Left renal cortex interstitium (tissue), 4 donors: Measurements from ENCODE around the gene OLIG3. TPM values are rescaled to one million over a fixed set of nuclear protein-coding genes. Genes with fewer than 3 reads are reported as not detected.

Experiments
- DNase-seq, 4 donors: peaks; one replicate each; pipeline ENCODE4 v3.0.0-alpha.2; 2013; ENCODE audit warnings: low read depth in 4 of 4, low spot score in 2 of 4, missing footprints in 1 of 4
- polyA plus RNA-seq, 4 donors: library from polyadenylated mRNA; unstranded; fragments of 120-200 nt; gene quantifications; one replicate each; pipeline ENCODE4 v1.2.1, GENCODE V29; 2013; ENCODE audit not compliant: insufficient read length in 4 of 4

The OLIG3 gene
- polyA plus RNA-seq, result not detected

GRCh38 chr6:137494281-137494987 lies at the start of gene OLIG3:
TSS of gene OLIG3 (minus strand) at chr6:137494394. CDS start at chr6:137494170, 224 bp downstream.
- DNase-seq, result no peak

DNA sequence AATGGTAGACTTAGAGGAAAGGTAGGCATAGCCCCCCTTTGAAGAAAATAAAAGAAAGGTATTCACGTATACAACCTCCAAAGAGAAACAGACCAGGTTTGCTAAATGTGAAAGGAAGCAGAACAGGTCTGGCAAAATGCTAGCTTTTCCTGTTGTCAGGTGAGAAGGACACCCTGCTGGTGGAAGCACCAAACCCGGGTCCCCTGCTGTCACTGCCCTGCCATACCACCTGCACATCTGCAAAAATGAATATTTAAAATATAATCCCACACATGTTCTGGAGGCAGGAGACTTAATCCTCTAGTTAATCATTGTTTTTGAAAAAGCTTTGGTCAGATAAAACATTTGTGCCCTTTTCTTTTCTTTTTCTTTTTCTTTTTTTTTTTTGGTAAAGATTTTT lies 48.9 kb upstream of the OLIG3 start:
- DNase-seq, result no peak

- DNase-seq, result no peak
Measured at GRCh38 chr6:137542713-137543112, 48.5 kb upstream of the OLIG3 start.

- no peak for DNase-seq
Measured at GRCh38 chr6:137541534-137542063, 47.4 kb upstream of the OLIG3 start.

- no peak for DNase-seq
Measured at GRCh38 chr6:137536104-137536773, 42.0 kb upstream of the OLIG3 start.

DNA sequence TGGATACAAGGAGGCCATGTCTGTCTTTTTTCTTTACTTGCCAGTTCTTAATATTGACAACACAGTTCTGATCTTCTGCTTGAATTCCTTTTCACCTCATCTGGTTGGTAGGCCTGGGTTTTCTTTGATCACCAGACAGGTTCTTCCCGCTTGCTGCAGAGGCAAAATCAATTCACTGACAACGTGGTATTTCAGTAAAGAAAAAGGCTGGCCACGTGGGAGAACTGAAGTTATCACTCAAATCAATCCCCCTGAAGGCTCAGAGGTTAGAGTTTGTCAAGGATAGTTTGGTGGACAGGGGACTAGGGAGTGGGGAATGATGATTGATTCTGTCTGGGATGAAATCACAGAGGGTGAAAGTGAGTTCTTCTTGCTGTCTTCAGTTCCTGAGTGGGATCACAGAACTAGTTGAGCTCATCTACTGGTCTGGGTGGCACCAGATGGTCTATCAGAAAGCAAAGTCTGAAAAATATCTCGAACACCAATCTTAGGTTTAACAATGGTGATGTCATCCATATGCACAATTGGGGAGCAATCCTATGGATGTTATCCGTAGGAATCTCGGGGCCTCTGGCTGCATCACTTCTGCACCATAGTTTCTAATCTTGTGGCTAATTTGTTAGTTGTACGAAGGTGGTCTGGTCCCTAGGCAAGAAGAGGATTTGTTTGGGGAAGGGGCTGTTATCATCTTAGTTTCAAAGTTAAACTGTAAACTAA lies 37.3 kb upstream of the OLIG3 start:
- no peak for DNase-seq

DNA sequence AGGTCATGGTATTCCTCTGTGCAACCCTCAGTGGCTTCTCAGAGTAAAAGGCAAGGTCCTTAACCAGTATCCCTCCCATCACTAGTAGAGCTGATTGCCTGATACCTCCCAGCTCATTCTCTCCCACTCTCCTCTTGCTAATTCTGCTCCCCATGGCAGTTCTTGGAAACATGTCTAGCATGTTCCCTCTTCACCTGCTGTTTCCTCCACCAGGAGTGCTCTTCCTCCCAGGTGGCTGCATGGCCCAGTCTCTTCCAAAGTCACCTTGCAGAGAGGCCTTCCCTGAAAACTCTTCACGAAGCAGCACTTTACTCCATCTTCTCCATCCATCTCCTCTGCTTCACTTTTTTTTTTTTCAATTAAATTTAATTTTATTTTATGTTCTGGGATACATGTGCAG lies 36.2 kb upstream of the OLIG3 start:
- DNase-seq, result no peak

GRCh38 chr6:137522831-137523230 lies 28.6 kb upstream of the OLIG3 start:
- DNase-seq, result no peak

DNA sequence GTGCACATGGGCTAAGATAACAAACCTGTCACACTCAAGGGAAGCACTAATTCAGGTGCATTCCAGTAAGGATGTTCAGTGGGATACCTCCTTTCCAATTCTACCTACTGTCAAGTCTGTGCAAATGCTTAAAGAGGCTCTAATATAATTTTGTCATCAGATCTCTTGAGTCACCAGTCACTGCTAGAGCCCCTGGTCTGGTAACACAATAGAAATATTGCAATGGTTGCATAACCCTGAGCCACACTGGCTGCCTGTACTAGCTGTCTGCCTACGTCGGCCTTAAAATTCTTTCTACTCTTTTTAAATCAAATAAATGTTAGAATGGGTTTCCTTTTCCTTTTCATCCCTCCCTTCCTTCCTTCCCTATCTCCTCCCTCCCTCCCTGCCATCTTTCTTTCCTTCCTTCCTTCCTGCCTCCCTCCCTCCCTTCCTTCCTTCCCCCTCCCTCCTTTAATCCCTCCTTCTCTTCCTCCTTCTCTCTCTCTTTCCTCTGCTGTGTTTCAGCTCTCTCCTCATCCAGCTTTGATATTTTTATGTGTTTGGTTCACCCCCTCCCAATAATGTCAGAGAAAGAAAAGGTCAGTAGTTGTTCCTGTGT lies 28.1 kb upstream of the OLIG3 start:
- no peak for DNase-seq

GRCh38 chr6:137520520-137520919 lies 26.3 kb upstream of the OLIG3 start:
- no peak for DNase-seq

- DNase-seq, result no peak
Measured at GRCh38 chr6:137519629-137520176, 25.5 kb upstream of the OLIG3 start.

- no peak for DNase-seq
Measured at GRCh38 chr6:137518386-137518983, 24.3 kb upstream of the OLIG3 start.

GRCh38 chr6:137514418-137514817 lies 20.2 kb upstream of the OLIG3 start:
- no peak for DNase-seq

DNA sequence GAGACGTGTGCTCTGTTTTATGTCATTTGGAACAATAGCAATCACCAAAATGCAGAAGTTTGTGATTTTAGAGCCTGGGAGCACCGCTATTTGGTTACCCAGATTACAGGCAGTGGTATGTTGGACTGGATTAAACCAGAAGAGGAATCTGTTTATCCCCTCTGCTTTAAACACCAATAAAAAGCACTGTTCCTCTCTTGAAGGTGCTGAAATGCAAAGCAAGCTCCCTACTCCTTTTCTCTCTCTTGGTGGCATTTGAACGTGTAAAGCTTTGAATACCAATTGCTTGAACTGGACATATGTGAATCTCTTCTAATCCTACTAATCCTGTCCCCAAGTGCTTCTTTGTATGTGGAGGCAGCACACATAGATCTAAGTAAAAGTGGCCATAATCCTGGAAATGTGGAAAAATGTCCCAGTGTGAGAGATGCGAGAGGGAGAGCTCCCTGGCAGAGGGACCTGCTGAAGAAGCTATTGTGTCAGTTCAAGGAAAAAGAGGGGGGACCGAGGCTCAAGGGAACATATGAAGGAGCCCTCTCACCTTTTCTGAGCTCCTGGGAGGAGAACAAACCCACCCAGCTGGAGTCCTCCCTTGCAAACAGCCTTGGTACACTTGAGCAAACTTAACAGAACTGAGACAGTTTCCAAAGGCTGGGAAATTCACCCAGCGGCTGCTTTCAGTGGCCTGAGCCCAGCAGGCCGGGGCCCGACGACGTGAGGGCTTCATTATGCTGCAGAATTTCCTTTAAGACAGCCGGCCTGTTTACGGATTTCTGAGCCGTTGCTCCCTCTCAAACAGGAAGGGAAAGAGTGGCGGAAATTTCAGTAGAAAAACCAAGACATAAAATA lies 18.8 kb upstream of the OLIG3 start:
- no peak for DNase-seq

GRCh38 chr6:137510923-137511322 lies 16.7 kb upstream of the OLIG3 start:
- no peak for DNase-seq

GRCh38 chr6:137498481-137499190 lies 4.4 kb upstream of the OLIG3 start:
- no peak for DNase-seq

DNA sequence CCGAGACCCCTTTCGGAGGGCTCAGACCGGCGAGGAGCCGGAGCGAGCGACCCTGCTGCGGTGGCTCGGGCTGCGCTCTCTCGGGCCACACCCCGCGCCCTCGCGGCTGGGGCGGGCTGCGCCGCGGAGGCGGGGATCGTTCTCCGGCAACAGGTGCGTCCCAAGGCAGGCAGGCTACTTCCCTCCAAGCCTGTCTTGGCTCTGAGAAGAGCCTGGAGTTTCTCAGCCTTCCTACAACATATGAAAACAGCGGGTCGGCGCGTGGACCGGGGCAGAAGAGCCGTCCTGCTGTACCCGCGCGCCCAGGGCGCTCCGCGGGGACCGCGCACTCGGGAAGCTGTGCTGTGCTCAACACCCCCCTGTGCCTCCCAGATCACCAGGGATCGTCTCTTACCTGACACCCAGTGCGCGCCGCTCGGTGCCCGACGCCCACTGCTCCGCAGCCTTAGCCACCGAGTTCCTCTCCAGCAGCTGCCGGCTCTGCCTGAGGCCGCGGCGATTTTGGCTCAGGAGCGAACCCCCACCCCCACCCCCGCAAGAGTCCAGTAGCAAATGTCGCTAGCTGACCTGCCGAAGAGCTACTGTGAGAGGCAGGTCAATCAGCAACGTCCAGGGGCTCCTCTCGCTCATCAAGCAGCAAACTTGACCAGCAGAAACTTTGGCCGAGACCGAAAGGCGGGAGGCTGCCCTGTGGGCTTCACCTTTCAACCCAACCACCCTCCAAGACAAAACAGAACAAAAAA lies 3.7 kb upstream of the OLIG3 start:
- DNase-seq, result no peak
